GM20431 (cell line): Measurements from ENCODE around the gene TMEM80.
"Not testable (repeated sequence)": the region's sequence is repeated elsewhere in the genome, so short reads cannot be mapped to it uniquely, and the experiment has no call there.

Experiments used
- in situ Hi-C: fragments of 300-500 bp; cut with MseI, MboI; formaldehyde crosslinking; loops from one replicate; pipeline ENCODE4 v1.15.0; 2020; ENCODE audit warnings: low sequenced_read_pairs; ENCODE audit not compliant: unreplicated experiment

The TMEM80 gene

DNA sequence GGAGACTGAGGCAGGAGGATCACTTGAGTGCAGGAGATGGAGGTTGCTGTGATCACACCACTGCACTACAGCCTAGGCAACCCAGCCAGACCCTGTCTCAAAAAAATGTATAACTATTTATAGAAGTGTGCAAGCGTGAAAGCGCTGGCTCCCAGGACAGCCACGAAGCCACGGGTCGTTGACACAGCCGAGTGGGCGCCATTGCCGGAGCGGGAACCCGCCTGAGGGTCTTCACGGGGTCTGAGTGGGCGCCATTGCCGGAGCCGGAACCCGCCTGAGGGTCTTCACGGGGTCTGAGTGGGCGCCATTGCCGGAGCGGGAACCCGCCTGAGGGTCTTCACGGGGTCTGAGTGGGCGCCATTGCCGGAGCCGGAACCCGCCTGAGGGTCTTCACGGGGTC, 38.9 kb downstream of the TMEM80 start:
- in situ Hi-C loops = not testable (repeated sequence)

GRCh38 chr11:737366-737765, 41.8 kb downstream of the TMEM80 start:
- in situ Hi-C loops = no loop called here

DNA sequence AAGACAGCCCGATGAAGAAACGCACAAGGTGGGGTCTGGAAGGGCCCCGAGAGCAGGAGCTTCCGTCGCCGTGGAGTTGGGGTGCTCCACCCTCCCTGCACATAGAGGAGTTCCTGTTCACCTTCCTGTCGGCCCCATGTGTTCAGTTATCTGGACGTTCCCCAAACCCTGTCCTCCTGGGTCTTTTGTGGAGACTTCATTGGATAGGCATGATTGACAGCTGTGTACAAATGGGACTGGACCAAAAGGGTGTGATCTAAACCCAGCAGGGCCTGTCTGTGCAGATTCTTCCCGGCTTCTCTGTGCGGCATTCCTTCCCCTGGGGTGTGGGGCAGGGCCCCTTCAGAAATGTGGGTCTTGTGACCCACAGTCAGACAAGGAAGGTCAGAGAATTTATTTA, 42.3 kb downstream of the TMEM80 start:
- in situ Hi-C loops = not testable (repeated sequence)

DNA sequence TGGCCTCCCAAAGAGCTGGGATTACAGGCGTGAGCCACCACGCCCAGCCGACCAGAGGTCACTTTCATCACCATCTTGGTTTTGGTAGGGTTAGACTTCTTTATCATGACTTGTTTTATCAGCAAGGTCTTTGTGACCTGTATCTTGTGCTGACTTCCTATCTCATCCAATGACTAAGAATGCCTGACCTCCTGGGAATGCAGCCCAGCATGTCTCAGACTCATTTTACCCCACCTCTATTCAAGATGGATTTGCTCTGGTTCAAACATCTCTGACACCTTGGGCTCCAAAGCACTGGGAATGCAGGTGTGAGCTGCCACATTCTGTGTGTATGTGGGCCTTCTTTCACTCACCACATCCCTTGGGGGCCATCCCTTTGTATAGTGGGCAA, 46.5 kb downstream of the TMEM80 start:
- in situ Hi-C loops = no loop called here

DNA sequence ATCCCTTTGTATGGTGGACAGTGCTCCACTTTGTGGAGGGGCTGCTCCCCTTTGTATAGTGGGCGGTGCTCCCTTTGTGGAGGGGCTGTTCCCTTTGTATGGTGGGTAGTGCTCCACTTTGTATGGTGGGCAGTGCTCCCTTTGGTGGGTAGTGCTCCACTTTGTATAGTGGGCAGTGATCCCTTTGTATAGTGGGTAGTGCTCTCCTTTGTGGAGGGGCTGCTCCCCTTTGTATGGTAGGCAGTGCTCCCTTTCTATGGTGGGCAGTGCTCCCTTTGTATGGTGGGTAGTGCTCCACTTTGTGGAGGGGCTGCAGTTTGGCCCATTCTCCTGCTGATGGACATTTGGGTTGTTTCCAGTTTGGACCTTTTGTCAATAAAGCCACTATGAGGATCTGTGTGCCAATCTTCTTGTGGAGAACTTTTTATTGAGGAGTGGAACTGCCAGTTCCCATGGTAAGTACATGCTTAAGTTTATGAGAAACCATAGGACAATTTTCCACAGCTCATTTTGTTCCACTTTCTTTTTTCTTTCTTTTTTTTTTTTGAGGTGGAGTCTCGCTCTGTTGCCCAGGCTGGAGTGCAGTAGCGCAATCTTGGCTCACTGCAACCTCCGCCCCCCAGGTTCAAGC, 47.1 kb downstream of the TMEM80 start:
- in situ Hi-C loops = no loop called here

- in situ Hi-C loops = no loop called here
Observed at GRCh38 chr11:745428-745827, 49.8 kb downstream of the TMEM80 start.

GRCh38 chr11:746289-747157, 50.9 kb downstream of the TMEM80 start:
- in situ Hi-C loops = no loop called here

GRCh38 chr11:747158-748006, 51.8 kb downstream of the TMEM80 start, which contains the start of gene TALDO1:
Gene TALDO1, plus strand, starts transcription at chr11:747464. Its CDS starts 18 bp downstream, at chr11:747482.
- in situ Hi-C loops = no loop called here

GRCh38 chr11:748007-748359, 52.4 kb downstream of the TMEM80 start:
- in situ Hi-C loops = no loop called here

GRCh38 chr11:749731-750130, 54.1 kb downstream of the TMEM80 start:
- in situ Hi-C loops = no loop called here
